SK-N-SH treated with all-trans-retinoic acid at 6 μM for 48 hours (cell line): ENCODE measurements around the gene CTSF.

Experiments
- ATAC-seq: fragments of 200-7000 bp; cut with Tn5 transposase; 3 replicates; pipeline ENCODE4 v1.9.1; 2020; ENCODE audit warnings: mild to moderate bottlenecking, moderate library complexity
- ARNTL ChIP-seq: fragments of 450-650 bp; formaldehyde crosslinking; IDR thresholded peaks from 2 replicates; pipeline ENCODE4 v1.5.0; 2020; ENCODE audit warnings: low read depth, mild to moderate bottlenecking, moderate library complexity, borderline replicate concordance
- BACH2 ChIP-seq: fragments of 250-450 bp; sonication (Bioruptor Pico); IDR thresholded peaks from 2 replicates; pipeline ENCODE4 v1.9.0; 2021; ENCODE audit warnings: mild to moderate bottlenecking, borderline replicate concordance
- CREB5 ChIP-seq: fragments of 250-450 bp; sonication (Bioruptor Pico); IDR thresholded peaks from 2 replicates; pipeline ENCODE4 v1.5.1; 2020; ENCODE audit warnings: low read depth, mild to moderate bottlenecking, moderate library complexity
- CSDC2 ChIP-seq: fragments of 250-450 bp; sonication (Bioruptor Pico); IDR thresholded peaks from 2 replicates; pipeline ENCODE4 v1.5.0; 2020; ENCODE audit warnings: mild to moderate bottlenecking, moderate library complexity
- ESRRG ChIP-seq: fragments of 250-450 bp; sonication (Bioruptor Pico); IDR thresholded peaks from 2 replicates; pipeline ENCODE4 v1.6.1; 2021; ENCODE audit warnings: mild to moderate bottlenecking
- GLIS3 ChIP-seq: fragments of 250-450 bp; sonication (Bioruptor Pico); IDR thresholded peaks from 2 replicates; pipeline ENCODE4 v1.5.0; 2020; ENCODE audit warnings: mild to moderate bottlenecking, moderate library complexity
- ISL1 ChIP-seq: fragments of 250-450 bp; sonication (Bioruptor Pico); IDR thresholded peaks from 2 replicates; pipeline ENCODE4 v2.1.2; 2022; ENCODE audit warnings: mild to moderate bottlenecking, moderate library complexity
- OSR1 ChIP-seq: fragments of 250-450 bp; sonication (Bioruptor Pico); IDR thresholded peaks from 2 replicates; pipeline ENCODE4 v1.8.0; 2022; ENCODE audit warnings: moderate library complexity, mild to moderate bottlenecking, inconsistent platforms
- PATZ1 ChIP-seq: fragments of 250-450 bp; sonication (Bioruptor Pico); IDR thresholded peaks from 2 replicates; pipeline ENCODE4 v1.8.0; 2020; ENCODE audit warnings: mild to moderate bottlenecking, moderate library complexity, borderline replicate concordance
- POU6F1 ChIP-seq: fragments of 250-450 bp; sonication (Bioruptor Pico); IDR thresholded peaks from 2 replicates; pipeline ENCODE4 v1.8.0; 2021; ENCODE audit warnings: low read depth, mild to moderate bottlenecking, moderate library complexity, borderline replicate concordance
- RARB ChIP-seq: fragments of 250-450 bp; sonication (Bioruptor Pico); IDR thresholded peaks from 2 replicates; pipeline ENCODE4 v1.8.0; 2021; ENCODE audit warnings: mild to moderate bottlenecking, moderate library complexity
- SNAI2 ChIP-seq: fragments of 250-450 bp; sonication (Bioruptor Pico); IDR thresholded peaks from 2 replicates; pipeline ENCODE4 v1.5.0; 2020; ENCODE audit warnings: mild to moderate bottlenecking, moderate library complexity
- TCF4 ChIP-seq: fragments of 250-450 bp; sonication (Bioruptor Pico); IDR thresholded peaks from 2 replicates; pipeline ENCODE4 v1.8.0; 2021; ENCODE audit warnings: mild to moderate bottlenecking, moderate library complexity, borderline replicate concordance
- TOX ChIP-seq: fragments of 250-450 bp; sonication (Bioruptor Pico); IDR thresholded peaks from 2 replicates; pipeline ENCODE4 v1.8.0; 2021; ENCODE audit warnings: mild to moderate bottlenecking, moderate library complexity, borderline replicate concordance
- ZC3H10 ChIP-seq: fragments of 250-450 bp; sonication (Bioruptor Pico); IDR thresholded peaks from 2 replicates; pipeline ENCODE4 v1.5.1; 2021; ENCODE audit warnings: mild to moderate bottlenecking, moderate library complexity
- ZFP3 ChIP-seq: fragments of 250-450 bp; sonication (Bioruptor Pico); IDR thresholded peaks from 2 replicates; pipeline ENCODE4 v1.5.0; 2020; ENCODE audit warnings: mild to moderate bottlenecking, moderate library complexity
- ZFP30 ChIP-seq: fragments of 450-650 bp; formaldehyde crosslinking; IDR thresholded peaks from 2 replicates; pipeline ENCODE4 v1.5.0; 2022; ENCODE audit warnings: mild to moderate bottlenecking, moderate library complexity
- ZNF565 ChIP-seq: fragments of 450-650 bp; formaldehyde crosslinking; conservative IDR thresholded peaks from 2 replicates; pipeline ENCODE4 v1.5.0; 2020; ENCODE audit warnings: low read depth, mild to moderate bottlenecking, moderate library complexity
- ZNF70 ChIP-seq: fragments of 450-650 bp; formaldehyde crosslinking; IDR thresholded peaks from 2 replicates; pipeline ENCODE4 v1.5.0; 2020; ENCODE audit warnings: mild to moderate bottlenecking, moderate library complexity
- TF ChIP-seq, protein P1 (sequence below): fragments of 250-450 bp; sonication (Bioruptor Pico); IDR thresholded peaks from 2 replicates; pipeline ENCODE4 v1.5.0; 2020; ENCODE audit warnings: mild to moderate bottlenecking, moderate library complexity

CTSF gene

DNA sequence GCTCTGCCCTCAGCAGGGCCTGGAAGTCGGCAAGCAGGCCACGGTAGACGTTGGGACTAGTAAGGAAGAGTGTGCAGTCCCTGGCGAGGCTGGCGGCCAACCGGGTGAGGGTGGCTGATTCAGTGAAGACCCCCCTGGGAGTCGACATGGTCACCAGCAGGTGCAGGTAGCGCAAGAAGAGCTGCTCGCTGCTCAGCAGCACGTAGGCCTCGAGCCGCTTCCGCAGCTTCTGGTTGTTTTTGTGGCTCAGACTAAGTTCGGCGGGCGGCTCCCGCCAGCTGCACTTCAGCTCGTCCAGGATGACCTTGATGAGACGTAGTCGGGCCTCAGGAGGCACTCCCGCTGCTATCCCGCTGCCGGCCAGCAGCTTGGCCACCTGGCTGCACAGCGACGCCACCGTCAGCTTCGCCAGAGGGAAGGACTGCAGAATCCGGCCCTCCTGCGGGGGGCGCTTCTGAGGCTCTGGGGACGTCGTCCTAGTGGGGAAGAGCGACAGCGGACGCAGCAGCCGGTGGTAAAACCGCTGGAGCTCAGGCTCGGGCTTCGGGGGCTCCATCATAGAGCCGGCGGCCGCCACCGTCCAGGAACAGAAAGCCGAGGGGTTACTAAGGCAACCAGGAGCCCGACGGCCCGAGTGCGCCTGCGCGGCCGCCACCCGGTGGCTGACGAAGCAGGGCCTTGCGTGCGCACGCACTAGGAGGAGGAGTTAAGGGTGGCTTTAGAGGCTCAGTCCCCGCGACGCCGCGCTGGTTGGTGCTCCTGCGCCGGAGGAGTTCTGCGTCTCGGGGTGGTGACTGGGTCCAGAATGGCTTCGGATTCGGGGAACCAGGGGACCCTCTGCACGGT lies 24.3 kb upstream of the CTSF start, which contains the start of the genes CCDC87 and CCS:
CCDC87 (minus strand) TSS at position 607 of the 846 bp plus-strand sequence; CDS start at position 559, 48 bp downstream.
CCS (plus strand) TSS at position 729 of the 846 bp plus-strand sequence; CDS start at position 806, 77 bp downstream.
- peak; percentile 99 for ATAC-seq
- no peak for TF ChIP-seq ARNTL (CRISPR knock-in tag)
- 0 out of 2 replicates have a peak, but pooled peaks have one; percentile 33 for TF ChIP-seq ZFP3 (CRISPR knock-in tag)
- TF ChIP-seq, protein P1, sequence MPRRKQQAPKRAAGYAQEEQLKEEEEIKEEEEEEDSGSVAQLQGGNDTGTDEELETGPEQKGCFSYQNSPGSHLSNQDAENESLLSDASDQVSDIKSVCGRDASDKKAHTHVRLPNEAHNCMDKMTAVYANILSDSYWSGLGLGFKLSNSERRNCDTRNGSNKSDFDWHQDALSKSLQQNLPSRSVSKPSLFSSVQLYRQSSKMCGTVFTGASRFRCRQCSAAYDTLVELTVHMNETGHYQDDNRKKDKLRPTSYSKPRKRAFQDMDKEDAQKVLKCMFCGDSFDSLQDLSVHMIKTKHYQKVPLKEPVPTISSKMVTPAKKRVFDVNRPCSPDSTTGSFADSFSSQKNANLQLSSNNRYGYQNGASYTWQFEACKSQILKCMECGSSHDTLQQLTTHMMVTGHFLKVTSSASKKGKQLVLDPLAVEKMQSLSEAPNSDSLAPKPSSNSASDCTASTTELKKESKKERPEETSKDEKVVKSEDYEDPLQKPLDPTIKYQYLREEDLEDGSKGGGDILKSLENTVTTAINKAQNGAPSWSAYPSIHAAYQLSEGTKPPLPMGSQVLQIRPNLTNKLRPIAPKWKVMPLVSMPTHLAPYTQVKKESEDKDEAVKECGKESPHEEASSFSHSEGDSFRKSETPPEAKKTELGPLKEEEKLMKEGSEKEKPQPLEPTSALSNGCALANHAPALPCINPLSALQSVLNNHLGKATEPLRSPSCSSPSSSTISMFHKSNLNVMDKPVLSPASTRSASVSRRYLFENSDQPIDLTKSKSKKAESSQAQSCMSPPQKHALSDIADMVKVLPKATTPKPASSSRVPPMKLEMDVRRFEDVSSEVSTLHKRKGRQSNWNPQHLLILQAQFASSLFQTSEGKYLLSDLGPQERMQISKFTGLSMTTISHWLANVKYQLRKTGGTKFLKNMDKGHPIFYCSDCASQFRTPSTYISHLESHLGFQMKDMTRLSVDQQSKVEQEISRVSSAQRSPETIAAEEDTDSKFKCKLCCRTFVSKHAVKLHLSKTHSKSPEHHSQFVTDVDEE: peak; percentile 18; the same call in 1 of the 2 replicates

DNA sequence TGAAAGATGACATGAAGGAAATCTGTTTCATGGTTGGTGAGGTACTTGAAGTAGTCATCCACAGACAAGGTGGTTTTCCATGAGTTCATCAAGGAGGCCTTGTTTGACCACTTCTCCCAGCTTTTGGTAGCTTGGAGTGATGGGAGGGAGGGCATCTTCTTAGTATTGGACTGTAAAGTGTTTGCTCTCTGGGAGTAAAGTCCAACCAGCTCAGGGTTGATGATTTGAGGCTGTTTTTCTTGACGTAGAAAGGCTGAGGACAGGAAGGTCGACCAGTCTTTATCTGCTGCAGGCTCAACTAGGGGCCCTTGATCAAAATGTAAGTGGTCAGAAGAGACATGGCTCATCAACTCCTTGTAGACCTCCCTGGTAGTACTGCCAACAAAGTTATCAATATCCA lies 22.8 kb upstream of the CTSF start:
- TF ChIP-seq, protein P1: no peak
- TF ChIP-seq SNAI2 (CRISPR knock-in tag): no peak
- no peak for TF ChIP-seq BACH2
- TF ChIP-seq ISL1 (CRISPR knock-in tag): no peak
- TF ChIP-seq ZNF565 (CRISPR knock-in tag): no peak
- TF ChIP-seq ESRRG (CRISPR knock-in tag): no peak
- TF ChIP-seq ZFP30 (CRISPR knock-in tag): no peak
- TF ChIP-seq ARNTL (CRISPR knock-in tag): no peak
- TF ChIP-seq CSDC2 (CRISPR knock-in tag): no peak
- no peak for TF ChIP-seq ZNF70 (CRISPR knock-in tag)
- TF ChIP-seq ZFP3 (CRISPR knock-in tag): no peak
- no peak for TF ChIP-seq CREB5 (CRISPR knock-in tag)
- no peak for TF ChIP-seq POU6F1 (CRISPR knock-in tag)
- no peak for TF ChIP-seq RARB (CRISPR knock-in tag)
- TF ChIP-seq PATZ1: no peak
- no peak for TF ChIP-seq OSR1
- no peak for TF ChIP-seq ZC3H10
- no peak for ATAC-seq

GRCh38 chr11:66589996-66590675 lies 21.7 kb upstream of the CTSF start:
- ATAC-seq: no peak
- TF ChIP-seq TCF4 (CRISPR knock-in tag): no peak
- no peak for TF ChIP-seq TOX (CRISPR knock-in tag)
- TF ChIP-seq, protein P1: no peak
- TF ChIP-seq POU6F1 (CRISPR knock-in tag): no peak
- TF ChIP-seq CSDC2 (CRISPR knock-in tag): no peak
- no peak for TF ChIP-seq GLIS3 (CRISPR knock-in tag)
- no peak for TF ChIP-seq ZNF565 (CRISPR knock-in tag)
